Muscle of leg (tissue), 11 donors: ENCODE measurements around the gene SELENON. TPM values are rescaled to one million over a fixed set of nuclear protein-coding genes. Genes with fewer than 3 reads are reported as not detected.
A peak's percentile ranks its signal among the peaks of the same experiment; 100 is the strongest.

Experiments
- DNase-seq: peaks from one replicate; pipeline ENCODE4 v3.0.0; 2013
- H3K27ac ChIP-seq: one replicate; pipeline ENCODE4 v1.5.1; 2013; ENCODE audit warnings: mild to moderate bottlenecking, low read length, control low read depth
- H3K27me3 ChIP-seq: one replicate; pipeline ENCODE4 v1.6.1; 2013; ENCODE audit warnings: low read length; ENCODE audit not compliant: control insufficient read depth, insufficient read depth
- H3K36me3 ChIP-seq: one replicate; pipeline ENCODE4 v1.6.1; 2013; ENCODE audit warnings: low read length; ENCODE audit not compliant: control insufficient read depth, insufficient read depth
- H3K4me1 ChIP-seq: one replicate; pipeline ENCODE4 v1.6.1; 2013; ENCODE audit warnings: low read length; ENCODE audit not compliant: control insufficient read depth, insufficient read depth
- H3K4me3 ChIP-seq: one replicate; pipeline ENCODE4 v1.5.1; 2013; ENCODE audit warnings: low read length, control low read depth
- H3K9me3 ChIP-seq: replicated peaks from 2 replicates; pipeline ENCODE4 v1.6.1; 2013; ENCODE audit warnings: low read depth, low read length; ENCODE audit not compliant: control insufficient read depth
- WGBS: methylation state at CpG from one replicate; pipeline ENCODE4 v1.1.5; 2013; ENCODE audit warnings: missing lambda C conversion rate; ENCODE audit not compliant: insufficient coverage; 5-methylcytosine and 5-hydroxymethylcytosine counted together
- polyA plus RNA-seq, 8 donors: library from polyadenylated mRNA; unstranded; fragments of 120-200 nt; gene quantifications; one replicate each; pipeline versions ENCODE4 v1.2.1 to v1.2.3, GENCODE V29; 2013; ENCODE audit warnings: inconsistent platforms in 1 of 8, low replicate concordance in 1 of 8; ENCODE audit not compliant: insufficient read length in 8 of 8, insufficient read depth in 1 of 8
- total RNA-seq: library from RNA; stranded (reverse); fragments of 120-200 nt; gene quantifications from one replicate; pipeline ENCODE4 v1.2.4, GENCODE V29; 2013

SELENON gene
- total and polyA plus RNA-seq, 9 donors: 23.1 to 88.0 (median 64.9) TPM

GRCh38 chr1:25779894-25780293, 20.1 kb upstream of the SELENON start:
- Histone ChIP-seq H3K36me3 (peaks cover 22% of the 10 kb centered on the region), H3K27ac (no peak overlapping the region), H3K9me3 (no peaks in the 10 kb centered on the region), H3K27me3 (no peaks in the 10 kb centered on the region), H3K4me3 (no peak overlapping the region), H3K4me1 (peaks cover 15% of the 10 kb centered on the region)
- no peak for DNase-seq
- WGBS: no CpG with 5 or more reads among the region's 4 CpGs

DNA sequence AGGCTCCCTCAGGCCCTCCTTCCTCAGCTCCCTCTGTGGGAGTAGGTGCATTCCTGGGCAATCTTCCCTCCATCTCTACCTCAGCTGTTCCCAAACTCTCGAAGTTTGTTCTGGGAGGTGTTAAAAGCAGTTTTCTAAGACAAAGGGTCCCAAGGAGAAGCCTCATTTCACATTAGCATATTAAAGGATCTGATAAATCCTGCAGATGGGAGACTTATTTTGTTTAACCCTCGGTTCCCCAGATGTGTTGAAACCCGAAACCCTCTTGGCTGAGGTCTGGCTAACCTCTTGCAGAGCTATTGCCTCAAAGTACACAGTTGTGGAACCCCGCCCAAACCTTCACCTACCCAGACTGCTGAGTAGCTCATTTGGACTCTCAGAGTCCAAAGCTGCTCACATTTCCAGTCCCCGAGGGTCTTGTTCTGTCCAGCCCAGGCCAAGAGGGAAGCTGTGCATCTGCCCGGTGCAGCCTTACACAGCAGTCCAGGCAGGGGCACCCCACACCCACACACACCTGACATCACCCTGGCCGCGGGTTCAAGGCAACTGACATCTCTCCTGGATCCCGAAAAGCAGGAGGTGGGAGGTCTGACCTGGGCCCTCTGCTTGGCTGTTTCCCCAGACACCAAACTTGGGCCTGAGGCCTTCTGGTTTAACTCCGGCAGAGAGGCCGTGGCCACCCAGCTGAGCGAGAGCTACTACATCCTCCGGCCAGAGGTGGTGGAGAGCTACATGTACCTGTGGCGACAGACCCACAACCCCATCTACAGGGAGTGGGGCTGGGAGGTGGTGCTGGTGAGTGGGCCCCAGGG, 19.5 kb upstream of the SELENON start:
- peak; percentile 74 for DNase-seq
- H3K36me3 ChIP-seq: peaks cover 24% of the 10 kb centered on the region
- no peaks in the 10 kb centered on the region for H3K9me3 ChIP-seq
- H3K27me3 ChIP-seq: no peaks in the 10 kb centered on the region
- no peak overlapping the region for H3K4me3 ChIP-seq
- peaks cover 9% of the 10 kb centered on the region for H3K4me1 ChIP-seq
- no peak overlapping the region for H3K27ac ChIP-seq
- 32% methylated on average over 7 of the region's 14 CpGs for WGBS

GRCh38 chr1:25781130-25781433, 18.9 kb upstream of the SELENON start:
- Histone ChIP-seq H3K4me3 (no peak overlapping the region), H3K27me3 (no peaks in the 10 kb centered on the region), H3K36me3 (peaks cover 26% of the 10 kb centered on the region), H3K27ac (no peak overlapping the region), H3K4me1 (peaks cover 9% of the 10 kb centered on the region), H3K9me3 (no peaks in the 10 kb centered on the region)
- DNase-seq: no peak
- WGBS: 58% methylated on average over 1 of the region's 3 CpGs

DNA sequence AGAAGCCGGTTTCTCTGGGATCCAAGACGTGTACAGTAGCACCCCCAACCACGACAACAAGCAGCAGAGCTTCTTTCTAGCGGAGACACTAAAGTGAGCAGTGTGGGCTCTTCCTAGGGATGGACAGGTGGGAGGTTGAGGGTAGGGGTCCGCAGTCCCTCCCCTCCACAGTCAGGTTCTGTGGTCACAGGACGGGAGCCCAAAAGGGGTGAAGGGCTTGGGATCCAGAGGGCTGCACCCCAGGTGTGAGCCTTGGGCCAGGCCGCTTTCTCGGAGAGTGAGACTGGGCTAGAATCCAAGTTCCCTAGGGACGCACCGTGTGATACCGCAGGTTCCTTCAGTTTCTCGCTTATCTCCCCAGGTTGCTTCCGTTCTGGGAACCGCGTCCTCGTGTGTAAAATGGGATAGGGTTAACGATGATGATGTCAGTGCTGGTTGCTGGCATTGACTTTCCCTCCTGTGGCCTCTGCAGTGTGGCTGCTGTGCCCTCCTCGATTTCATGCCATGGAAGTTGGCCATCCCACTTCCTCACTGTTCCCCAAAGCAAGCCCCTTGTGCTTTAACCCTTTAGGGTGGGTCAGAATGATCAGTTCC, 17.3 kb upstream of the SELENON start:
- Histone ChIP-seq H3K27ac (no peak overlapping the region), H3K27me3 (no peaks in the 10 kb centered on the region), H3K4me1 (peaks cover 17% of the 10 kb centered on the region), H3K4me3 (no peak overlapping the region), H3K9me3 (no peaks in the 10 kb centered on the region), H3K36me3 (peaks cover 24% of the 10 kb centered on the region)
- no peak for DNase-seq
- no CpG with 5 or more reads among the region's 18 CpGs for whole genome bisulfite sequencing

GRCh38 chr1:25784575-25785051, 15.4 kb upstream of the SELENON start:
- H3K36me3 ChIP-seq: peaks cover 13% of the 10 kb centered on the region
- H3K4me1 ChIP-seq: peaks cover 17% of the 10 kb centered on the region
- no peaks in the 10 kb centered on the region for H3K9me3 ChIP-seq
- no peak overlapping the region for H3K4me3 ChIP-seq
- no peak overlapping the region for H3K27ac ChIP-seq
- DNase-seq: no peak
- no peaks in the 10 kb centered on the region for H3K27me3 ChIP-seq
- whole genome bisulfite sequencing: 59% methylated on average over 7 of the region's 9 CpGs

DNA sequence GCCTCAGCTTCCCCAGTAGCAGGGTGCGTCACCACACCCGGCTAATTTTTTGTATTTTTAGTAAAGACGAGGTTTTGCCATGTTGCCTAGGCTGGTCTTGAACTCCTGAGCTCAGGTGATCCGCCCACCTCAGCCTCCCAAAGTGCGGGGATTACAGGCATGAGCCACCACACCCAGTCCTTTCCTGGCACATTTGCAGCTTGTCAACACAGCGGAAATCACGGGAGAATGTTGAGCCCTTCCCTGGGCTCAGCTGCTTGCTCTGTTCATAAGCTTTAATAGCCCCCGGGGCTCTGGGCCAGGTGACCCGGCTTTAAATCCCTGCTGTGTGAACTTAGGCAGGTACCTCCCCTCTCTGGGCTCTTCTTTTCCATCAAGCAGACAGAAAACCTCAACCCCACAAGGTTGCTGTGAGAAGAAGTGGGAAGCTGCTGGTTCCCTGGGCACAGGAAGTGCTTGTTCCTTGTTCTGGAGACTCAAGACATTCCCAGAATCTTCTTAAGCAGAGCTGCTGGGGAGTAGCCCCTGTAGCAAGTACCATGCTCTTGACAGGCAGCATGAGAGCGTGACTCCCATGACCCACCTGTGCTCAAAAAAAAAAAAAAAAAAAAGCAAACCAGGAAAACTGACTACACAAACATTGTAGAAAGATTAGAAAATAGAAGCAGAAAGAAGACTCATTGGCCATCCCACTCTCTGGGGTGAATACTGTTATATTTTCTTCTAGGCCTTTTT, 14.5 kb upstream of the SELENON start:
- Histone ChIP-seq H3K27ac (no peak overlapping the region), H3K36me3 (peaks cover 13% of the 10 kb centered on the region), H3K4me1 (peaks cover 17% of the 10 kb centered on the region), H3K4me3 (no peak overlapping the region), H3K9me3 (no peaks in the 10 kb centered on the region), H3K27me3 (no peaks in the 10 kb centered on the region)
- no peak for DNase-seq
- 70% methylated on average over 6 of the region's 10 CpGs for WGBS

DNA sequence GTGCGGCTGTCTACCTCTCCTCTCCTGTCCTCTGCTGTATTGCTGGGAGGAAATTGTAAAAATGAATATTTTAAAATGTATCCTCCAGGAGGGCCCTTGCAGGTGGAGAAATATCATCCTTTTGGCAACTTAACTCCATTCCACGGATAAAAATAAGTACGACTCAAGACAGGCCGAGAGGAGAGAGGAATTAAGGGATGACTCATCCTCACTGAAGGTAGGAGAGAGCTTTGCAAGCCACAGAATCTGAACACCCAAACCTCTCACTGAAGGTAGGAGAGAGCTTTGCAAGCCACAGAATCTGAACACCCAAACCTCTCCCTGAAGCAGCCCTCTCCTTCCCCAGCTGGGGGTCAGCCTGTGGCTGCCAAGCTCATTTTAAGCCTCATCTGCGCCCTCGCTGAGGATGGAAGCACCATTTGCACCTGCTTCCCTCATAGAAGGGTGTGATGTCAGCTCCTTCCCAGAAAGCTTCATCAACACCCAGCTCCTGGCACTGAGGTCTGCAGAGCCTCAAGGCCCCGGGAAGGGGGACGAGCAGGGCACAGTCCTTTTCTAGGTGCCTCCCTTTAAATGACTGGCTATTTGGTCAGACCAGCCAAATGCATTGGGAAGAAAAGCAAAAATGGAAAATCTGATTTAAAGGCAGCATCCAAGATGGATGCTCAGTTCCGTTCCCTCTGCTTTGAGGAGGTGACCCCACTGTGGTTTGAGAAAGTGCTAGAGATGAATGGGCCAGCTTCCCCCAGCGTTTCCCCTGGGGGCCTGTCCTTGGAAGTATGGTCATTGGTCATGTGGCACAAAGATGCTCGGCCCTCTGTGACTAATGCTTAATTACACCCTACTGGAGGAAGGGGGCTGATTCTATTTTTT, 12.9 kb upstream of the SELENON start:
- DNase-seq: no peak
- H3K9me3 ChIP-seq: no peaks in the 10 kb centered on the region
- H3K36me3 ChIP-seq: peaks cover 9% of the 10 kb centered on the region
- WGBS: 59% methylated on average over 4 of the region's 11 CpGs
- H3K27me3 ChIP-seq: no peaks in the 10 kb centered on the region
- no peak overlapping the region for H3K4me3 ChIP-seq
- peaks cover 12% of the 10 kb centered on the region for H3K4me1 ChIP-seq
- no peak overlapping the region for H3K27ac ChIP-seq

DNA sequence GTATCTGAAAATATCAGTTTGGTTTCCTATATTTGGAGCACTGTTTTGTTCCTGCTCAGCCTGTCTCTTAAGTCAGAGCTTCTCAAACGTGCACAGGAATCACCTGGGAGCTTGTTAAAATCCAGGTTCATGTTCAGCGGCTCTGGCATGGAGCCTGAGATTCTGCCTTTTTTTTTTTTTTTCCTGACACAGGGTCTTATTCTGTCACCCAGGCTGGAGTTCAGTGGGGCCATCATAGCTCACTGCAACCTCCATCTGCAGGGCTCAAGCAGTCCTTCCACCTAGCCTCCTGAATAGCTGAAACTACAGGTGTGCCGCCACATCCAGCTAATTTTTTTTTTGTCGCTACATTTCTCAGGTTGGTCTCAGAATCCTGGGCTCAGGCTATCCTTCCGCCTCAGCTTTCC, 12.2 kb upstream of the SELENON start:
- no peak for DNase-seq
- Histone ChIP-seq H3K4me1 (peaks cover 12% of the 10 kb centered on the region), H3K9me3 (no peaks in the 10 kb centered on the region), H3K4me3 (no peak overlapping the region), H3K36me3 (peaks cover 9% of the 10 kb centered on the region), H3K27me3 (no peaks in the 10 kb centered on the region), H3K27ac (no peak overlapping the region)
- WGBS: 66% methylated on average over 5 of the region's 5 CpGs

- no peaks in the 10 kb centered on the region for H3K27me3 ChIP-seq
- WGBS: 79% methylated on average over 5 of the region's 6 CpGs
Measured at GRCh38 chr1:25790472-25790871, 9.5 kb upstream of the SELENON start.

More at GRCh38 chr1:25790472-25790871, 9.5 kb upstream of the SELENON start:
- no peak overlapping the region for H3K4me3 ChIP-seq
- no peaks in the 10 kb centered on the region for H3K9me3 ChIP-seq
- H3K27ac ChIP-seq: no peak overlapping the region
- peaks cover 3% of the 10 kb centered on the region for H3K36me3 ChIP-seq
- peaks cover 13% of the 10 kb centered on the region for H3K4me1 ChIP-seq
- DNase-seq: no peak
